ENCODE results near the gene CRYZ.

CRYZ gene

GRCh38 chr1:74686928-74687327, 45.9 kb downstream of the CRYZ start:
- Histone ChIP-seq H3K4me3 (ENCODE audit: low read depth, low read length) (no peak overlapping the region), H3K27me3 (no peaks in the 10 kb centered on the region), H3K4me1 (peaks cover 12% of the 10 kb centered on the region), H3K36me3 (no peaks in the 10 kb centered on the region), H3K9me3 (no peaks in the 10 kb centered on the region)
- DNase-seq = no peak
- TF ChIP-seq CTCF (IDR thresholded peaks at IDR 0.05; ENCODE audit: low read depth, low read length) = no peak

- no peak for DNase-seq
- Histone ChIP-seq H3K9me3 (no peaks in the 10 kb centered on the region), H3K36me3 (no peaks in the 10 kb centered on the region), H3K27me3 (no peaks in the 10 kb centered on the region), H3K4me3 (ENCODE audit: low read depth, low read length) (no peak overlapping the region), H3K4me1 (peaks cover 8% of the 10 kb centered on the region; the same call in 1 of the 2 replicates)
- TF ChIP-seq CTCF (IDR thresholded peaks at IDR 0.05; ENCODE audit: low read depth, low read length) = no peak
These were observed 48.5 kb downstream of the CRYZ start for GRCh38 chr1:74684301-74684700.

- Histone ChIP-seq H3K4me3 (ENCODE audit: low read depth, low read length) (no peak overlapping the region), H3K4me1 (peaks cover 8% of the 10 kb centered on the region; the same call in 1 of the 2 replicates), H3K9me3 (no peaks in the 10 kb centered on the region), H3K27me3 (no peaks in the 10 kb centered on the region), H3K36me3 (no peaks in the 10 kb centered on the region)
- TF ChIP-seq CTCF (IDR thresholded peaks at IDR 0.05; ENCODE audit: low read depth, low read length) = no peak
- no peak for DNase-seq
These were observed 49.2 kb downstream of the CRYZ start for GRCh38 chr1:74683656-74684055.

GRCh38 chr1:74681851-74682250, 51.0 kb downstream of the CRYZ start:
- DNase-seq = no peak
- TF ChIP-seq CTCF (IDR thresholded peaks at IDR 0.05; ENCODE audit: low read depth, low read length) = no peak
- peaks cover 1% of the 10 kb centered on the region; the same call in 1 of the 2 replicates for H3K4me1 ChIP-seq
- no peak overlapping the region for H3K4me3 ChIP-seq (ENCODE audit: low read depth, low read length)
- no peaks in the 10 kb centered on the region for H3K27me3 ChIP-seq
- no peaks in the 10 kb centered on the region for H3K36me3 ChIP-seq
- no peaks in the 10 kb centered on the region for H3K9me3 ChIP-seq

- Histone ChIP-seq H3K4me3 (ENCODE audit: low read depth, low read length) (no peak overlapping the region), H3K9me3 (no peaks in the 10 kb centered on the region), H3K4me1 (no peaks in the 10 kb centered on the region), H3K27me3 (no peaks in the 10 kb centered on the region), H3K36me3 (no peaks in the 10 kb centered on the region)
- no peak for TF ChIP-seq CTCF (IDR thresholded peaks at IDR 0.05; ENCODE audit: low read depth, low read length)
- no peak for DNase-seq
These were observed 51.4 kb downstream of the CRYZ start for GRCh38 chr1:74681449-74681848.

- no peaks in the 10 kb centered on the region for H3K36me3 ChIP-seq
- H3K27me3 ChIP-seq = no peaks in the 10 kb centered on the region
- no peak for TF ChIP-seq CTCF (IDR thresholded peaks at IDR 0.05; ENCODE audit: low read depth, low read length)
- H3K4me3 ChIP-seq (ENCODE audit: low read depth, low read length) = no peak overlapping the region
- no peaks in the 10 kb centered on the region for H3K4me1 ChIP-seq
- no peaks in the 10 kb centered on the region for H3K9me3 ChIP-seq
- DNase-seq = no peak
These were observed 51.8 kb downstream of the CRYZ start for GRCh38 chr1:74681001-74681400.
